Myocyte (in vitro differentiated cells): Measurements from ENCODE around the gene SH3PXD2B. TPM values are rescaled to one million over a fixed set of nuclear protein-coding genes. Genes with fewer than 3 reads are reported as not detected.

Source experiments
- DNase-seq: peaks from one replicate; pipeline ENCODE4 v3.0.0-alpha.2; 2012; ENCODE audit warnings: low read depth
- total RNA-seq: library from RNA; depleted of rRNA; stranded (reverse); fragments of >200 nt; gene quantifications from 2 replicates; pipeline ENCODE4 v1.2.3, GENCODE V29; 2014

Gene SH3PXD2B
- total RNA-seq, 1 donor from 2014 or later: 28.8 TPM

DNA sequence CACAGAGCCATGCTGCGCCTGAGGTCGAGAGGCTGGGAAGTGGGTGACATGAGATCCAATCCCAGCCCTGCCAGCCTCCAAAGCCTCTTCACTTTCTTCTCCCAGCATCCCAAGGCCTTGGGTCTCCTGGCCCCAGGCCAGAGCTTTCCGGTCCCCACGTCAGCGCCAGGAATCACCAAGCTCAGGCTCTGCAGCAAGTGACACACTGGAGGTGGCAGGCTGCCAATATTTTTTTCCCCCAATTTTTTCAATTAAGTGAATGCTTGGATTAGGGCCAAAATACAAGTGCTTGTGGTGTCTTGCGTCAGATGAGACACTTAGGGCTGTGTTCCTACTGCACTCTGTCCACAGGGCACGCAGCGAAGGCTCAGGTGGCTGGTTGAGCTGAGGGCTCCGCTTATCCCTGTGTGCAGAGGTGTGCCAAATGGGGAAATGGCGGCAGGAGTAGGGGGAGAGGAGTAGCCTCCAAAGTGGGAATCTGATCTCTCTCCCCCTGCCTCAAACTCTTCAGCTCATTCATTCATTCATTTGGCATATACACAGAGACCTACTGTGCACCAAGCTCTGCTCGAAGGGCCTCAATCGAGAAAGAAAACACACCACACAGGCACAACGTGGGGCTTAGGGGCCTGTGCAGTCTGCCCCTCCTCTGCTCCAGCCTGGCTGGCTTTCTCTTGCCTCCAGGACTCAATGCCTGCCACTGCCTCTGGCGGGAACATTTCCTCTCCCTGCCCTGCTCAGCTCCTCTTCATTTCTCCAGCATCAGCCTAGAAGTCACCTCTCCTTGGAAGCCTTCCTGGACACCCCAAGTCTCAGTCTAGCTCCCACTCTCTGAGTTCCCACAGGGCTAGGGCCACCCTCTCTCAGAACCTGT, 16.6 kb downstream of the SH3PXD2B start:
- DNase-seq: no peak

DNA sequence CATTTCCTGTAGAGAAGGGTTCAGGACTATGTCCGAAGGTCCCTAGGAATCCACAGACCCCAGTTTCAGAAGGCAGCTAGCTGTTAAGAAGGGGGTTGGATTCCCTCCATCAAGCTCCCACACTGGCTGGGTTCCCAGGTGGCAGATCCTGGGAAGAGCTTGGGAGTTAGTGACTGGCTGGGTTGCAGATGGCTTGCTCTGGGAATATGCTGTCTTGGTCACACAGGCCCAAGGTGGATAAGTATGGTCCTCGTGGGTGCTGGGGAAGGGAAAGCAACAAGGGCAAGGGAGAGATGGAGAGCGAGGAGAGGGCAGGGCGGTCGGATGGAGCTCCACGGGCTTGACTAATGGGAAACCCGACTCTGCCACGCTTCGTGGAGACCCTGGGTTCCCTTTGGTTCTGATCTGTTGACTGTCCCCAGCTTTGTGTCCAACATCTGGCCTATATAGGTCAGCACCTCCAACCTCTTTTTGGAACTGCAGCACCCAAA, 17.4 kb downstream of the SH3PXD2B start:
- DNase-seq: no peak

DNA sequence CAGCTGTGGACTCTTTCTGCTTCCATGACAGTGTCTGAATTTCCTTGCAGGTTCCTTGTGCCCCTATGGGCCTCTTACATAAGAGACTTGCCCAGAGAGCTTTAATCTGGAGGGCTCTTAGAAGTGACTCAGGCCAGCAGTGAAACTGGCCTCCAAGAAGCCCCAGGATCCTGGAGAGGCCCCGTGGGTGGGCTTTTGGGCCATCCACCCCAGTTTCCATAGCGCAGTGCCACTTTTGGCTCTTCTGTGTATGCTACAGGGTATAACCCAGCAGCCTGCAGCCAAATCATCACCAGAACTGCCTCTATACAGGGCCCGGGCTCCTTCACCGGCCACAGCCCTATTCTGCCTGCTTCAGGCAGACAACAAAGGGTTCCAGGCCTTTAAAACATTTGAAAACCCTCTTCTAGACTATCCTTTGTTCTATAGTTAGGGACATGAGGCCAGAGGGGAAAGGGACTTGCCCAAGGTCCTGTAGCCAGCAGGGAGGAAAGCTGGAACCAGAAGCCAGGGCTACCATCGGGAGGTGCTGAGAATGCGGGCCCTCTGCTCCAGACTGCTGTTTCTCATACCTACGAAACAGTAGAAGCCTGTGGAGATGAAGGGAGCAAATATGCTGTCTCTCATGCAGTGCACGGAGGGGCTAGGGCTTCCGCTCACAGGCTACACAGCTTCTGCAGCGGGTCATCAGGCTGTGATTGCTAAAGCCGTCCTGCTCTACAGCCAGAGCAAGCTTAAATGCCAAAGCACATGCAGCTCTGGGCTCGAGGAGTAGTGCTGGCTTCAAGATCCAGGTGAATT, 18.0 kb downstream of the SH3PXD2B start:
- no peak for DNase-seq

DNA sequence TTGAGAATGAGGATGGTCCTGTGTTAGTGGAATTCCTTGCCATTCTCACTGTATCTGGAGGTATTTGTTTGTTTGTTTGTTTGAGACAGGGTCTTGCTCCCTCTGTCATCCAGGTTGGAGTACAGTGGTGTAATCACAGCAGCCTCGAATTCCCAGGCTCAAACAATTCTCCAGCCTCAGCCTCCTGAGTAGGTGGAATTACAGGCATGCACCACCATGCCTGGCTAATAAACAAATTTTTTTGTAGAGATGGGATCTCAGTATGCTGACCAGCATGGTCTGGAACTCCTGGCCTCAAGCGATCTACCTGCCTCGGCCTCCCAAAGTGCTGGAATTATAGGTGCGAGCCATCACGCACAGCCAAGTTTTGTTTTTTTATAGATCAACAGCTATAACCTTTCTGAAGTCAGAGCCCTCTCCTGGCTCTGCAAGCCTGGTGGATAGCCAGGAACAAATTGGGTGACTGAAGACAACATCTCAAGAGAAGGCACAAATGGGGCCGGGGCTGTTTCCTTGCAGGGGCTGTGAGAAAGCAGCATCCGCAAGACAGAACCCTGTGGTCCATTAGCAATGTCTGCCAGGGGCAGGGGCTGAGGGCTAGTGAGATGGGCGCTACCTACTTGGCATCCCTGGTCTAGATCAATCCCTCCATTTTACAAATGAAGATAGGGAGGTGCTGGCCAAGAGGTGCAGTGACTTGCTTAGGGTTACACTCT, 18.8 kb downstream of the SH3PXD2B start:
- DNase-seq: no peak

DNA sequence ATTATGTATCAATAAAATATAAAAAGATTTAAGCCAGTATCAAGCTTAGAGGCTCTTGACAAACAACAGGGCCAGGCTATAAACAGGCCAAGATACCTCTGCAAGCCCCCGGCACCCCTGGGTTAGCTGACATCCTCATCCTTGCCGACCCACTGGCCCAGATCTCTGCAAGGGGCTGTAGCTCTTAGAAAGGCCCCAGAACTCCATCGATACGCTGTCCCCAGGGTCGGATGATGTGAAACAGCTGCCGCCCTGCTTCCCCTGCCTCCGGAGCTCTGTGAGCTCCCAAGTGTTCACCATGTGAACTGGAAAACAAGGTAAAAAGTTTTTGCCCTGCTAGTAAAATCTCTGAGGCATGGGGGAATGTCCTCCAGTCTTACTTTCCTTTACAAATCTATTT, 20.1 kb downstream of the SH3PXD2B start:
- DNase-seq: no peak

DNA sequence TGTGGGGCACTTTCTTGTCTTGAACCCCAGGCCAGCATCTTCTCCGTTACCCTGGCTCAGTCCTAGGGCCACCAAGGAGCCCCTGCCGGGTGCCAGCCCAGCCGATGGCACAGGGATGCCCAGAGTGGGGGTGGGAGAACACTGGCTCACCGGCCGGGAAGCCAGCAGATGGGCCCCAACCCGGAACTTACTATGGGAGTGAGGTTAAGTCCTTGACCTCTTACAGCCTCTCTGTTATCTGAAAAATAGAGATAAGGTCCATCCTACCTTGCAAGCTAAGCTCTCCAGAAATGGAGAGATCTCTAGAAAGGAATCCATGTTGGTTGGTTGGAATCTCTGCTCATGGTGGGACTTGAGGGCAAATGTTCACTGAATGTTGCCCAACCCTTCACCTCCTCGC, 20.8 kb downstream of the SH3PXD2B start:
- DNase-seq: no peak

DNA sequence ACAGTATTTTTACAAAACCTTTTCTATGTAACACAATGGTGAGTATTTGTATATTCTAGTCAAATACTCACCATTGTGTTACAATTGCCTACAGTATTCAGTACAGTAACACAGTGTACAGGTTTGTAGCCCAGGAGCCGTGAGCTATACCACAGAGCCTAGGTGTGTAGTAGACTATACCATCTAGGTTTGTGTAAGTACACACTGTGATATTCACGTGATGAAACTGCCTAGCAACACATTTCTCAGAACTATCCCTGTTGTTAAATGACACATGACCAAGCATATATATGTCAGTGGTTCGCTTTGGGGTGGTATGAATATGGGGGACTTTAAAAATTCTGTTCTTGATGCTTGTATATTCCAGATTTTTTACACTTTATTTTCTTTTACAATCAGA, 21.3 kb downstream of the SH3PXD2B start:
- no peak for DNase-seq

DNA sequence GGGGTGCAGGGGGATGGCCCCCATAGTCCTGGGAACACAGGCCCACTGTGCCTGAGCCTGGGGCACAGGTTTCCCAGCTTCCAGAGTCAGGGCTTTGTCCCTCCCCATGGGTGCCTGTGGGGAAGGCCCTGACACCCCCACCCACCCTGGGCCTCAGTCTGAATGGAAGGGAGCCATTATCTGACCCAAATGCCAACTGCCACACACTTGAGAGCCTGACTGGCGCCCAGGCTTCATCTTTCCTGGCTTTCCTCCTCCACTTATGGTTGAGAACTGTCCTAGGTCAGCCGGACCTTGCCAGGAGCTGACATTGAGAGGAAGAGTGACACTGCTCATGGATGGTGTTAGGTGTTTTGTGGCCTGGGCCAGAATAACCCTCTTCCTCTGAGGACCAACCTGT, 24.0 kb downstream of the SH3PXD2B start:
- DNase-seq: no peak

DNA sequence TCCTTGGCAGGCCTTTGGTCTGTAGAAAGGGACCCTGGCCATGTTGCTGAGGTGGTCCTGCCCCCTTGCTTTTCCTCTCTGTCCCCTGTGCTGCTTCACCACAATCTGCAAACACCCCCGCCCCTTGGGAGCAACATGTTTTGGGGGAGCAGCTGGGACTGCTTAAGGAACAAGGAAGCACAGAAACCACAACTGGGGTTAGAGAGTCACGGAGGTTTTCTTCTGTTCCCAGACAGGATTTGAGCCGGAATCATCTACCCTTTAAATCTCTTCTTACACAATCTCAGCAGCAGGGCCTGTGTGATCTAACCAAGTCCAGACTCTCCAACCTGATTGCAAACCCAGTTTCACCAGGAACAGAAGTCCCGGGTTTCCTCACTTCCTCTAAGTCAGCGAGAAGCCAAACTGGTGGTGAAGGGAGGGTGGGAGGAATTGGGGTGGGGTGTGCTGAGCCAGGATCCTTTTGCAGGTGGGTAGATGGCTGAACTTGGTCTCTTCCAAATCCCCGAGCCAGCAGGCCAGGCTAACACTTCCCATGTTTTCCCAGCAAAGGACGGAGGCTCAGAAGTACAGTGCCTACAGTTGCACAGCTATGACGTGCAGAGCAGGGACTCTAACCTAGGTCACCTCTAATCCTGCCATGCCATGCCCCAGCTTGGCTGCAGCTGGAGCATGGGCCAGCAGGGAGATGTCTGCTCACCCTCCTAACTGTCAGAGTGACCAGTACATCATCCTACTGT, 25.0 kb downstream of the SH3PXD2B start:
- peak; percentile 76 for DNase-seq

DNA sequence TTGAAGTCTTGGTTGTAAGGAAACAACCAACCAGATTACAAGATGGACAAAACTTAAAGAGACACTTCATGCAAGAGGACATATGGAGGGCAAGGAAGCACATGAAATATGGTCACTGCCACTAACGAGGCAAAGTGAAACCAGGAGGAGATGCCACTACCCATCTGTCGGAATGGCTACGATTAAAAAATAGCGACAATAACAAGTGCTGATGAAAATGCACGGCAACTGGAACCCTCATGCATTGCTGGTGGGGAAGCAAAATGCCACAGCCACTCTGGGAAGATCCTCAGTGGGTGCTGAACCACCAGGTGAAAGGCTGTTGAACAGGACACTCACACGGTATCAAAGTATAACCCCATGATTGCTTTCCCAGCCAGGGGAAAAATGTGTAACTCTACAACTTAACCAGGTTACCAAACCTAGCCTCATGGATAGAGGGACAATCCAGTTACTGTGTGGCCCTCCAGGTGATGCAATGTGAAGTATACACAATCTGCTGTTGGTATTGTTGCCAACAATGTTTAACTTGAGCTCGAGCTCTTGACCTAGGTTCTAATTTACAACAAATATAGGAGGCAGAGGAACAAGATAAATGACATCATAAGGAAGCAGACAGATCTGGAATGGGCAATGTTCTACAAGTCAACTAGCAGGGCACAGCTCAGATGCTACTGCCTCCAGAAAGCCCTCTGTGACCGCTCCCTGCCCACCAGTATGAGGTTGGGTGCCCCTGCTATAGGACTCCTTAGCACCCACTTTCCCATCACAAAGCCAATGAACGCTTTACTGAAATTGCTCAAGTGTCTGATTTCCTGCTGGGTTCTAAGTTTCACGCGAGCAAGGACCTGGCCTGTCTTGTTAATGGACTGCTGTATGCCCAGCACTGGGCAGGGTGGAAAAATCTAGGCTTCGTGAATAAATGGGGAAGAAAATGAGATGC, 25.8 kb downstream of the SH3PXD2B start:
- DNase-seq: no peak

DNA sequence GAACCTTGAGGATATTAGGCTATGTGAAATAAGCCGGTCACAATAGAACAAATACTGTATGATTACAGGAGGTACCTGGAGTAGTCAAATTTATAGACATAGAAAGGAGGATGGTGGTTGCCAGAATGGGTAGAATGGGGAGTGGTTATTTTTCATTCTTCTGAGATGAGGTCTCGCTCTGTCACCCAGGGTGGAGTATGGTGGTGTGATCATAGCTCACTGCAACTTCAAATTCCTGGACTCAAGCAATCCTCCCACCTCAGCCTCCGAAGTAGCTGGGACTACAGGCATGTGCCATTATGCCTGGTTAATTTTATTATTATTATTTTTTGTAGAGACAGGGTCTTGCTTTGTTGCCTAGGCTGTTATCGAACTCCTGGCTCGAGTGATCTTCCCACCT, 27.1 kb downstream of the SH3PXD2B start:
- no peak for DNase-seq

DNA sequence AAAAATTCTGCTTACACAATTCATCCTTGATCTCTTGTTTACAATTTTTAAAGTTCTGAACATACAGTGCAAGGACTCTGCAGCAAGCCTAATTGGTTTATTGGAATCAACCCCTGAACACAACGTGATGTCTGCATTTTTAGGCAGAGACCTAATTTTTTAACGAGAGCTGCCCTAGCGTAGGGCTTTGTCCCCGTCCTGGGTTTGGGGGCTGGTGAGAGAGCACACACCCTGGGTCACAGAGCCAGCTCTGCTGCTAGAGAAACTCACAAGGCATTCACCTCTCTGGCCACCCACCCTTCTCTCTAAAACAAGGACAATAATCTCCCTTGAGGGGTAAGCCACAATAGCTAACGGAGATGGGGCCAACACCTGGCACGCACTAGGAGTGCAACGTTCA, 28.2 kb downstream of the SH3PXD2B start:
- no peak for DNase-seq

DNA sequence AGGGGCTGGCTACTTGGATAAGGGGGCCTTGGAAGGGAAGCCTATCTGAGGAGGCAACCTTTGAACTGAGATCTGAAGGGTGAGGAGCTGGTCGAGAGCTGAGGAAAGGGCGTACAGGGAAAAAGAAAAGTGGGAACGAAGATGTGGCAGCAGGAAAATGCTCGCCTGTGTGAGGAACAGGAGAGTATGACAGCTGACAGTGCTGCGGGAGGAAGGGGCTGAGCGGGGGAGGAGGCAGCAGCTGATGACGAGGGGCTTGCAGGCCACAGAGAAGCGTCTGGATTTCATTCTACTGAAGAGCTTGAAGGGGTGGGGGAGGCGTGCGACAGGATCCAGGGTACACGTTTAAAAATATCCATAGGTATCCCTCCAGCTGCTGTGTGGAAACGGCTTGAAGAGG, 28.9 kb downstream of the SH3PXD2B start:
- no peak for DNase-seq

DNA sequence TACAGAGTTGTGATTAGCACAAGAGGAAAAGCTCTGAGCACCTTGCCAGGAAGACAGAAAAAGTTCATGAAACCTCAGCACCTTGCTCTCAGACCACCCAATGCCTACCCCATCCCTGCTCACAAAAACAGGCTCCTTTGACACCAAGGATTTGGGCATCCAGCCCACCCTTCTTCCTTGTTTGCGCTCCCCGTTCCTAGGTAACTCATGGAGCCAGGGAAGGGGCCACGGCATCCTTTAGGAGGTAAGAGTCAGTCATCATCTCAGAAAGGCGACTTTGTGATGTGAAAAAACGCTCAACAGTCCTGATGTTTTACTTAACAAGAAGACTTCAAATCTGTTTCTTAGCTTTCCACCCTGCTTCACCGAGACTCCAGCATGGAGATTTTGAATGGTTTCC, 29.5 kb downstream of the SH3PXD2B start:
- DNase-seq: no peak

DNA sequence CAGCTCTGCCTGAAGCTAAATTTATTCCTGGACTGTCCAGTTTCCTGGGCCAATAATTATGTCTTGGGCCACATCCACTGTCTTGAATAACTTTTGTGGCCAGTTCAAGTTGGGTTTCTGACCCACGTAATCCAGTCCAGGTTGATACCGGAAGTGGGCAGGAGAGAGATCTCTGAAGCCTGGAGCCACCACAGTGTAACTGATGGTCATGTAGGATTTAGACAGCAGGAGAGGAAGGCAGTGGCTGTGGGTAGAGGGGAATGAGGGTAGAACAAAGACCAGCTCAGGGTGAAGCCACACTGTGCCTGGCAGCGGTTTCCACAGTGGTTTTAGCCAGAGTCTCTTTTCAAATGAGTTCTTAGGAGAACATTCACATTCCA, 30.2 kb downstream of the SH3PXD2B start:
- peak; percentile 67 for DNase-seq

DNA sequence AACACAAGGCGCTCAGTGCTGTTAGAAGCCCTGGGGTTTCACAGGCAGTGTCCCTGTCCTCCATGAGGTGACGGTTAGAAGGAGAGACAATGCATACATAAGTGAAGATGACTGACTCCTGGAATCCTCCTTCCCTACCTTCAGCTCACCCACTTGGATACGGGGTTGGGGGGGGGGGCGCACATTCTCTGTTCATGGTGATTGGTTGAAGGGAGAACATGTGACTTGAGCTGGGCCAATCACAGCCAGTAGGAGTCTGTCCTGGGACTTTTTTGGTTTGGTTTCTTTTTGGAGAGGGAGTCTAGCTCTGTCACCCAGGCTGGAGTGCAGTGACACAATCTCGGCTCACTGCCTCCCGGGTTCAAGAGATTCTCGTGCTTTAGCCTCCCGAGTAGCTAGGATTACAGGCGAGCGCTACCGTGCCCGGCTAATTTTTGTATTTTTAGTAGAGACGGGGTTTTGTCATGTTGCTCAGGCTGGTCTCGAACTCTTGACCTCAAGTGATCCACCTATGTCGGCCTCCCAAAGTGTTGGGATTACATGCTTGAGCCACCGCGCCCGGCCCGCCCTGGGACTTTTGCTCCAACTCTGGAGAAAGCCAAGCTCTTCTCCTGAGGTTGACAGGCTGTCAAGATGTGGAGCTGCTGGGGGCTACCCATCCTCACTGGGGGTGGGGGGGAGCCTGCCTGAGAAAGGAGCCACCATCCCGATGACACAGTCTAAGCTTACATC, 30.8 kb downstream of the SH3PXD2B start:
- no peak for DNase-seq

DNA sequence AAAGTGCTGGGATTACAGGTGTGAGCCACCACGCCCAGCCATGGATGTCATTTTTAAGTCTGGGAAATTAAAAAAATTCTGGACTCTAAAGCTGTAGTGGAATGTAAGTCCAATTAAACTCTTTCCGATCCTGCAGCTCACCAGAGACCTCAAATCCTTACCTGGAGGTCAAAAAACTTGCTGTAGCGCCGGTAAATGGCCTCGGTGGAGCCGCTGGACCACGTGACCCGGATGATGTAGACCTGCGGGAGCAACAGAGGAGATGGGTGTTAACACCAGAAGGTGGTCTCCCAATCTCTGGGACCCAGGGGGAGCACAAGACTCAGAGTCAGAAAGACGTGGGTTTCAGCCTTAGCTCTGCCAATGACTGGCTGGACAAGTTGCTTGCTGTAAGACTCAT, 32.1 kb downstream of the SH3PXD2B start:
- no peak for DNase-seq

DNA sequence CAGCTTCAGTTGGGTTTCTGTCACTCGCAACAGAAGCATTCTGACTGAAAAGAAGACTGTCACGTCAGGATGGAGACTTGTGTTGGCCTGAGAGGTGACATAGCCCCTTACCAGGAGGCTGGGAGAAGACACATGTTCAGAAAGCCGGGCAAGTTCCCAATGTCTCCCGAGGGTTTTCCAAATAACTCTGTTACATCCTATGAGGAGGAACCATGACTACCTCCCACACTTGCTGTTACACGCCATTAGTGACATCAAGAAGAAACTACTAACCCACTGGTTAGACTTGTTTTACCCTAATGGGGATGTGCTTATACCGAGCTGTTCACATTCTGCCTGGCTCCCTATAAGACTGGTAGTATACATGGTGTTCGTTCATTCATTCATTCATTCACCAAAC, 33.3 kb downstream of the SH3PXD2B start:
- no peak for DNase-seq

DNA sequence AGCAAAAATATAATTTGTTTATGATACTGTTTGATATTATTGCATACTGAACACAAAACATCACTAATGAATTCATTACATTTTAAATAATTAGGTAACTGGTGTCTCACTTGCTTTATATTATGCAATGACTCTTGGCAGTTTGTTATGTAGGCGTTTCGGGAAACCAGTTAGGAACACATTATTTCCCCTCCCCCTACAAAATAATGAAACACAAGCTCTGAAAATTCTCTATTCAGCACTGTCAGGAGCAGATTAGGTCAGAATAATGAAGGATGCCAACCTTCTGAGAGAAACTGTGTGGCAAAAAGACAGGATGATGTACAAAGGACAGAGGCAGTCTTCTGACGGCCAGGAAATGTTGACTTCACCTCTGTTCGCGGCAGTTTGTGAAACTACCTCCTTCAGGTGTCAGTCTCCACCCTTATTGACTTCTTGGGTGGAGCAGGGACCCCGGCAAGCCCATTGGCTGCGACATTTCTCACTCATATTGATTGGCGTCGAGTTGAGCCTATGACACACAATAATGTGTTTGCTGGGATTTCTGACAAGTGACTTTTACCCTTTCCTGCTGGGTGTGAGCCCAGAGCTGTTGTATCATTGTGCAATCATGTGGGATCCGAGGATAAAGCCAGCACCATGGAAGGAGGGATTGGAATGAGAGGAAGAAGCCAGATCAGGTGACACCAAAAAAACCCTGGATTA, 33.9 kb downstream of the SH3PXD2B start:
- DNase-seq: peak; percentile 88
